ENCODE data around the gene RAET1G.

Gene RAET1G

GRCh38 chr6:149877659-149878058 lies 45.3 kb downstream of the RAET1G start:
- no peak overlapping the region for H3K27ac ChIP-seq (ENCODE audit: low read length)
- DNase-seq (no peak), ATAC-seq (ENCODE audit: insufficient read depth, low read depth) (no peak)
- H3K9ac ChIP-seq (ENCODE audit: low read depth, low read length): no peak overlapping the region
- no peaks in the 10 kb centered on the region for H4K20me1 ChIP-seq (ENCODE audit: insufficient read depth, low read length)
- H3K9me3 ChIP-seq (ENCODE audit: insufficient read depth, low read length, severe bottlenecking): no peaks in the 10 kb centered on the region
- H2AFZ ChIP-seq (ENCODE audit: low read depth, low read length): no peak overlapping the region
- no peaks in the 10 kb centered on the region for H3K4me1 ChIP-seq (ENCODE audit: insufficient read depth, low read length)
- no peaks in the 10 kb centered on the region for H3K36me3 ChIP-seq (ENCODE audit: insufficient read depth, low read length)
- no peaks in the 10 kb centered on the region for H3K79me2 ChIP-seq (ENCODE audit: insufficient read depth, low read length)
- H3K4me2 ChIP-seq (ENCODE audit: insufficient read depth, low read length): no peak overlapping the region
- peaks cover 10% of the 10 kb centered on the region for H3K27me3 ChIP-seq (ENCODE audit: insufficient read depth, low read length, poor library complexity)
- TF ChIP-seq EZH2 (IDR thresholded peaks at IDR 0.05; ENCODE audit: borderline replicate concordance, low read depth, low read length, severe bottlenecking): no peak
- TF ChIP-seq CTCF (IDR thresholded peaks at IDR 0.05; ENCODE audit: borderline replicate concordance, extremely low read depth, low read length, poor library complexity, severe bottlenecking): no peak
- no peak overlapping the region for H3K4me3 ChIP-seq (ENCODE audit: low read depth in 1 of 2, low read length in 2 of 2)

GRCh38 chr6:149876241-149876933 lies 46.5 kb downstream of the RAET1G start:
- no peak for ATAC-seq (ENCODE audit: insufficient read depth, low read depth)

GRCh38 chr6:149872233-149872632 lies 50.7 kb downstream of the RAET1G start:
- TF ChIP-seq EZH2 (IDR thresholded peaks at IDR 0.05; ENCODE audit: borderline replicate concordance, low read depth, low read length, severe bottlenecking) (no peak), CTCF (IDR thresholded peaks at IDR 0.05; ENCODE audit: borderline replicate concordance, extremely low read depth, low read length, poor library complexity, severe bottlenecking) (no peak)
- Histone ChIP-seq H3K79me2 (ENCODE audit: insufficient read depth, low read length) (no peaks in the 10 kb centered on the region), H3K9ac (ENCODE audit: low read depth, low read length) (no peak overlapping the region), H3K4me3 (ENCODE audit: low read depth in 1 of 2, low read length in 2 of 2) (no peak overlapping the region), H3K27ac (ENCODE audit: low read length) (no peak overlapping the region), H3K27me3 (ENCODE audit: insufficient read depth, low read length, poor library complexity) (peaks cover 15% of the 10 kb centered on the region), H3K4me2 (ENCODE audit: insufficient read depth, low read length) (no peak overlapping the region), H4K20me1 (ENCODE audit: insufficient read depth, low read length) (no peaks in the 10 kb centered on the region), H3K36me3 (ENCODE audit: insufficient read depth, low read length) (no peaks in the 10 kb centered on the region), H3K9me3 (ENCODE audit: insufficient read depth, low read length, severe bottlenecking) (peaks cover 3% of the 10 kb centered on the region), H3K4me1 (ENCODE audit: insufficient read depth, low read length) (no peaks in the 10 kb centered on the region; the same call in 1 of the 2 replicates), H2AFZ (ENCODE audit: low read depth, low read length) (no peak overlapping the region)
- DNase-seq (no peak), ATAC-seq (ENCODE audit: insufficient read depth, low read depth) (no peak)

More at GRCh38 chr6:149876241-149876933, 46.5 kb downstream of the RAET1G start:
- no peak overlapping the region for H3K4me2 ChIP-seq (ENCODE audit: insufficient read depth, low read length)
- H3K27me3 ChIP-seq (ENCODE audit: insufficient read depth, low read length, poor library complexity): peaks cover 10% of the 10 kb centered on the region
- no peaks in the 10 kb centered on the region for H4K20me1 ChIP-seq (ENCODE audit: insufficient read depth, low read length)
- H3K9ac ChIP-seq (ENCODE audit: low read depth, low read length): no peak overlapping the region
- peaks cover 3% of the 10 kb centered on the region for H3K9me3 ChIP-seq (ENCODE audit: insufficient read depth, low read length, severe bottlenecking)
- H2AFZ ChIP-seq (ENCODE audit: low read depth, low read length): no peak overlapping the region
- H3K27ac ChIP-seq (ENCODE audit: low read length): no peak overlapping the region
- no peak overlapping the region for H3K4me3 ChIP-seq (ENCODE audit: low read depth in 1 of 2, low read length in 2 of 2)
- no peaks in the 10 kb centered on the region for H3K4me1 ChIP-seq (ENCODE audit: insufficient read depth, low read length)
- H3K36me3 ChIP-seq (ENCODE audit: insufficient read depth, low read length): no peaks in the 10 kb centered on the region
- TF ChIP-seq EZH2 (IDR thresholded peaks at IDR 0.05; ENCODE audit: borderline replicate concordance, low read depth, low read length, severe bottlenecking) (no peak), CTCF (IDR thresholded peaks at IDR 0.05; ENCODE audit: borderline replicate concordance, extremely low read depth, low read length, poor library complexity, severe bottlenecking) (no peak)
- H3K79me2 ChIP-seq (ENCODE audit: insufficient read depth, low read length): no peaks in the 10 kb centered on the region
- DNase-seq: no peak

Data from DND-41 (cell line).